ENCODE data around the gene LRCH1. TPM values are rescaled to one million over a fixed set of nuclear protein-coding genes. Genes with fewer than 3 reads are reported as not detected.

LRCH1 gene
- total RNA-seq, 4 donors from 2014 or later: 42.7 to 66.0 (median 53.1) TPM

GRCh38 chr13:46620029-46620428 lies 67.1 kb downstream of the LRCH1 start:
- peak; percentile 17 for DNase-seq (ENCODE audit: extremely low spot score)
- 95% methylated on average over 5 of the region's 5 CpGs for WGBS
- Histone ChIP-seq H3K4me1 (peaks cover 72 to 98% (median 95%) of the 10 kb centered on the region in 4 donors), H3K36me3 (no peaks in the 10 kb centered on the region), H3K9me3 (no peaks in the 10 kb centered on the region), H3K4me3 (no peak overlapping the region), H3K27ac (replicated peaks in 1 of 4) (no peak overlapping the region), H3K27me3 (no peaks in the 10 kb centered on the region)
- intact Hi-C loops (cut with DNase I): loop anchor here (5.0 kb wide), 1 partner anchor 68 kb away; the partner anchor contains the start of gene LRCH1
- TF ChIP-seq POLR2AphosphoS5 (IDR thresholded peaks at IDR 0.05) (no peak), POLR2A (IDR thresholded peaks at IDR 0.05; ENCODE audit: low read depth) (no peak), CTCF (IDR thresholded peaks at IDR 0.05) (no peak), EP300 (IDR thresholded peaks at IDR 0.05) (no peak)

- WGBS: 76% methylated on average over 2 of the region's 2 CpGs
- no peak overlapping the region for H3K4me3 ChIP-seq
- H3K27me3 ChIP-seq: no peaks in the 10 kb centered on the region
- H3K9me3 ChIP-seq: no peaks in the 10 kb centered on the region
- H3K36me3 ChIP-seq: no peaks in the 10 kb centered on the region
- intact Hi-C loops (cut with DNase I): loop anchor here (5.0 kb wide), 1 partner anchor 68 kb away; the partner anchor contains the start of gene LRCH1
- TF ChIP-seq POLR2A (IDR thresholded peaks at IDR 0.05; ENCODE audit: low read depth): no peak
- no peak for TF ChIP-seq CTCF (IDR thresholded peaks at IDR 0.05)
- TF ChIP-seq EP300 (IDR thresholded peaks at IDR 0.05): no peak
- TF ChIP-seq POLR2AphosphoS5 (IDR thresholded peaks at IDR 0.05): no peak
- H3K27ac ChIP-seq (replicated peaks in 1 of 4): no peak overlapping the region
- DNase-seq (ENCODE audit: extremely low spot score): no peak
- H3K4me1 ChIP-seq: peaks cover 68 to 98% (median 94%) of the 10 kb centered on the region in 4 donors
Observed at GRCh38 chr13:46620471-46620870, 67.5 kb downstream of the LRCH1 start.

GRCh38 chr13:46621133-46621532 lies 68.2 kb downstream of the LRCH1 start:
- TF ChIP-seq POLR2A (IDR thresholded peaks at IDR 0.05; ENCODE audit: low read depth) (no peak), EP300 (IDR thresholded peaks at IDR 0.05) (no peak), POLR2AphosphoS5 (IDR thresholded peaks at IDR 0.05) (no peak), CTCF (IDR thresholded peaks at IDR 0.05) (no peak)
- no peaks in the 10 kb centered on the region for H3K9me3 ChIP-seq
- no peaks in the 10 kb centered on the region for H3K36me3 ChIP-seq
- H3K27me3 ChIP-seq: no peaks in the 10 kb centered on the region
- no peak for DNase-seq (ENCODE audit: extremely low spot score)
- WGBS: 97% methylated on average over 2 of the region's 2 CpGs
- H3K4me3 ChIP-seq: no peak overlapping the region
- H3K4me1 ChIP-seq: peaks cover 61 to 96% (median 88%) of the 10 kb centered on the region in 4 donors
- no peak overlapping the region for H3K27ac ChIP-seq (replicated peaks in 1 of 4)
- intact Hi-C loops (cut with DNase I): loop anchor here (5.0 kb wide), 1 partner anchor 69 kb away; the partner anchor contains the start of gene LRCH1

- TF ChIP-seq POLR2AphosphoS5 (IDR thresholded peaks at IDR 0.05): no peak
- TF ChIP-seq POLR2A (IDR thresholded peaks at IDR 0.05; ENCODE audit: low read depth): no peak
- WGBS: 49% methylated on average over 4 of the region's 4 CpGs
Observed at GRCh38 chr13:46621792-46622629, 69.0 kb downstream of the LRCH1 start.

GRCh38 chr13:46622630-46623256 lies 69.8 kb downstream of the LRCH1 start:
- intact Hi-C loops (cut with DNase I): loop anchor here (5.0 kb wide), 1 partner anchor 70 kb away; the partner anchor contains the start of gene LRCH1
- TF ChIP-seq POLR2AphosphoS5 (IDR thresholded peaks at IDR 0.05) (peak; percentile 62 to 67), POLR2A (IDR thresholded peaks at IDR 0.05; ENCODE audit: low read depth) (no peak)
- Histone ChIP-seq H3K36me3 (no peaks in the 10 kb centered on the region), H3K27ac (replicated peaks in 1 of 4) (peak overlapping the region; percentile 48 to 74 (median 67)), H3K9me3 (no peaks in the 10 kb centered on the region), H3K27me3 (no peaks in the 10 kb centered on the region), H3K4me1 (peaks cover 53 to 87% (median 76%) of the 10 kb centered on the region in 4 donors), H3K4me3 (peak overlapping the region in 1 of 4 donors; percentile 11)
- WGBS: 14% methylated on average over 4 of the region's 4 CpGs
- no peak for DNase-seq (ENCODE audit: extremely low spot score)

More at GRCh38 chr13:46621792-46622629, 69.0 kb downstream of the LRCH1 start:
- H3K27me3 ChIP-seq: no peaks in the 10 kb centered on the region
- H3K4me3 ChIP-seq: peak overlapping the region in 1 of 4 donors; percentile 11
- H3K36me3 ChIP-seq: no peaks in the 10 kb centered on the region
- intact Hi-C loops (cut with DNase I): loop anchor here (5.0 kb wide), 1 partner anchor 70 kb away; the partner anchor contains the start of gene LRCH1
- peaks cover 59 to 87% (median 80%) of the 10 kb centered on the region in 4 donors for H3K4me1 ChIP-seq
- no peaks in the 10 kb centered on the region for H3K9me3 ChIP-seq
- no peak for DNase-seq (ENCODE audit: extremely low spot score)
- H3K27ac ChIP-seq (replicated peaks in 1 of 4): peak overlapping the region; percentile 48 to 74 (median 67)

All from esophagus muscularis mucosa (tissue), 4 donors.